Gastrocnemius medialis (tissue), 4 donors: ENCODE results near the gene ANKS1B.

Source experiments
- POLR2A ChIP-seq, 2 donors: fragments of 450-650 bp; IDR thresholded peaks; one replicate each; pipeline ENCODE4 v1.6.1; 2017; ENCODE audit warnings: antibody characterized with exemption in 2 of 2, mild to moderate bottlenecking in 2 of 2, moderate library complexity in 2 of 2
- TF ChIP-seq, protein P1 (sequence below), 5 experiments: fragments of 450-650 bp in 3 of 5; fragments of 200-600 bp in 2 of 5; sonication (generic) in 2 of 5; IDR thresholded peaks in 4 of 5; conservative IDR thresholded peaks in 1 of 5; 1 replicate in 4 of 5; 2 replicates in 1 of 5; pipeline ENCODE4 v1.5.1; 2016 to 2019; ENCODE audit warnings: antibody characterized with exemption in 5 of 5, mild to moderate bottlenecking in 3 of 5, moderate library complexity in 3 of 5

DNA sequence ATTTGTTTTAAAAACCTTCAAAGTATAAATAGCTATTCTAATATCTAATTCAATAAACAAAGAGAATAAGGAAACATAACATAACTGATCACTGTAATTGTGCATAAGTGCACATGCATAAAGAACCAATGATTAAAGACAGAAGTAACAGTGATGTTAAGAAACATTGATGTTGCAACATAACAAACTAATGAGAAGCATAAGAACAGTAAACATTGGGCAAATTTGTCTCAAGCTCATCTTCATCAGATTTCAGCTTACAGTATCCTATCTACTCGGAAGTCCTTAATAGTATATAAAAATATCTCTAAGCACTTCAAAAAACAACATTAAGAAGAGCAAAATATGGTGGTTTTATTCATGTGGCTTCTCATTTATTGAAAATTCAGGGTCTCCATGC is 239.6 kb downstream of the ANKS1B start:
- TF ChIP-seq, protein P1, sequence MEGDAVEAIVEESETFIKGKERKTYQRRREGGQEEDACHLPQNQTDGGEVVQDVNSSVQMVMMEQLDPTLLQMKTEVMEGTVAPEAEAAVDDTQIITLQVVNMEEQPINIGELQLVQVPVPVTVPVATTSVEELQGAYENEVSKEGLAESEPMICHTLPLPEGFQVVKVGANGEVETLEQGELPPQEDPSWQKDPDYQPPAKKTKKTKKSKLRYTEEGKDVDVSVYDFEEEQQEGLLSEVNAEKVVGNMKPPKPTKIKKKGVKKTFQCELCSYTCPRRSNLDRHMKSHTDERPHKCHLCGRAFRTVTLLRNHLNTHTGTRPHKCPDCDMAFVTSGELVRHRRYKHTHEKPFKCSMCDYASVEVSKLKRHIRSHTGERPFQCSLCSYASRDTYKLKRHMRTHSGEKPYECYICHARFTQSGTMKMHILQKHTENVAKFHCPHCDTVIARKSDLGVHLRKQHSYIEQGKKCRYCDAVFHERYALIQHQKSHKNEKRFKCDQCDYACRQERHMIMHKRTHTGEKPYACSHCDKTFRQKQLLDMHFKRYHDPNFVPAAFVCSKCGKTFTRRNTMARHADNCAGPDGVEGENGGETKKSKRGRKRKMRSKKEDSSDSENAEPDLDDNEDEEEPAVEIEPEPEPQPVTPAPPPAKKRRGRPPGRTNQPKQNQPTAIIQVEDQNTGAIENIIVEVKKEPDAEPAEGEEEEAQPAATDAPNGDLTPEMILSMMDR (IDR thresholded peaks at IDR 0.05 in 4 of 5, conservative IDR thresholded peaks at IDR 0.05 in 1 of 5): no peak
- TF ChIP-seq POLR2A (IDR thresholded peaks at IDR 0.05): no peak
